Mesenteric fat pad (tissue), 1 donor: ENCODE measurements around the gene MST1. TPM values are rescaled to one million over a fixed set of nuclear protein-coding genes. Genes with fewer than 3 reads are reported as not detected.
A peak's percentile ranks its signal among the peaks of the same experiment; 100 is the strongest.

Experiments
- DNase-seq: peaks from one replicate; pipeline ENCODE4 v3.0.0-alpha.2; 2020; ENCODE audit warnings: low spot score
- total RNA-seq: library from RNA; stranded (reverse); fragmentation: NEBNext Ultra II Directional; extraction: Animal tissue kit (Norgen Biotek cat#: 25700); gene quantifications from one replicate; pipeline ENCODE4 v1.2.1, GENCODE V29; 2021
- donor health status: DM: yes; HTN: yes; CAD: no.

The MST1 gene
- total RNA-seq, 1 donor from 2014 or later, result 5.7 TPM

DNA sequence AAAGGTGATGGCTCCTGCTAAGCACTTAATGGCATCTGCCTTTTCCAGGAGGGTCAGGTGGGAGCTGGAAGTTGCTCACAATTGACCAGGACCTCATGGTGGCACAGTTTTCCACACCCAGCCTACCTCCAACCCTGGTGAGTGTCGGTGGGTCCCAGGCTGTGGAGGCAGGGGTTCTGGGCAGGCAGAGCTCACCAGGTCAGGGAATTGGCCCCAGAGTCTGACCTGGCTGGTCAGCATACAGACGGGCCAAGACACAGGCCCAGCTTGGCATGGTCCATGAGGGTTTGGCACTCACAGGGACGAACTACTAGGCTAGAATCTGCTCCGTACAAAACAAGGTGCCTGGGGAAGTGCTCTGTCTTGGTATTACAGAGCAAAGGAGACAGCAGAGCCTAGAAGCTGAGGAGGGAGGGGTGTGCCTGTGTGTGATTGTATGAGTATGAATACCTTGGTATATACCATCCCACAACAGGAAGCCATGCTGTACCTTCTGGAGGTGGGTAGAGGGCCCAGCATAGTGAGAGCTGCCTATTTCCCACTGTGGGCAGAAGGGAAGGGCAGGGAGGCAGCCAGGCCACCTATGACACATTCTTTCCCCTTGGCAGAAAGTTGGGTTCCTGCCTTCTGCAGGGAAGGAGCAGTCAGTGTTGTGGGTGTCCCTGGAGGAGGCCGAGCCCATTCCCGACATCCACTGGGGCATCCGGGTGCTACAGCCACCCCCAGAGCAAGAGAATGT lies 8.6 kb downstream of the MST1 start:
- DNase-seq, result no peak

- no peak for DNase-seq
Measured at GRCh38 chr3:49675912-49676311, 13.4 kb downstream of the MST1 start.

GRCh38 chr3:49674497-49674983 lies 14.7 kb downstream of the MST1 start:
- no peak for DNase-seq

GRCh38 chr3:49673715-49674496 lies 15.4 kb downstream of the MST1 start, which contains the start of gene APEH:
Gene APEH, plus strand, starts transcription at chr3:49674351. Its CDS starts 51 bp downstream, at chr3:49674402.
- DNase-seq, result peak; percentile 98

DNA sequence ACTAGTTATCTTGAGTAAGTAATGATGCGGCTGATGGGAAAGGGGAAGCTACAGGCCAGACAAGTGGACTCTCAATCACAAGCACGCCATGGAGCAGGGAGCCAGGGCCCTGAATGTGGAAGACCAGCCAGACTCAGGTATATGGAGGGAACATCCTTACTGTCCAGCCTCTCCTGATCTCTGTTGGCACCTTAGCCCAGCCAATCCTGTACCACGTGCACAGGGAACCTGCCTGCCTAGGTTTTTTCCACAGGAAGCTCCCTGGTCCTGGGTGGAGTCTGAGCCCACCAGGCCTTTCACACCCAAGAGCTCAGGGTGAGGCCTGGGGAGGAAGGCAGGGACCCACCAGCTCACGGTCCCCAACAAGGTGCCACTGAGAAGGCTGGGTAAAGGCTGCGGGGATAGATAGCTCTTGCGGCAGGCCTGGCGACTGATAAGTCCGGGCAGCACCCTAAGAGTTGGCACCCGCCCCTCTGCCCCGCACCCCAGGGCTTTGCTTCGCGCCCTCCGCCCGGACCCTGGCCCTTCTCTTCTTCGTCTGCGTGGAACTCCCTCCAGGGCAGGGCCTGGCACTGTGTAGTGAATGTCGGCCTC lies 16.1 kb downstream of the MST1 start:
- no peak for DNase-seq

DNA sequence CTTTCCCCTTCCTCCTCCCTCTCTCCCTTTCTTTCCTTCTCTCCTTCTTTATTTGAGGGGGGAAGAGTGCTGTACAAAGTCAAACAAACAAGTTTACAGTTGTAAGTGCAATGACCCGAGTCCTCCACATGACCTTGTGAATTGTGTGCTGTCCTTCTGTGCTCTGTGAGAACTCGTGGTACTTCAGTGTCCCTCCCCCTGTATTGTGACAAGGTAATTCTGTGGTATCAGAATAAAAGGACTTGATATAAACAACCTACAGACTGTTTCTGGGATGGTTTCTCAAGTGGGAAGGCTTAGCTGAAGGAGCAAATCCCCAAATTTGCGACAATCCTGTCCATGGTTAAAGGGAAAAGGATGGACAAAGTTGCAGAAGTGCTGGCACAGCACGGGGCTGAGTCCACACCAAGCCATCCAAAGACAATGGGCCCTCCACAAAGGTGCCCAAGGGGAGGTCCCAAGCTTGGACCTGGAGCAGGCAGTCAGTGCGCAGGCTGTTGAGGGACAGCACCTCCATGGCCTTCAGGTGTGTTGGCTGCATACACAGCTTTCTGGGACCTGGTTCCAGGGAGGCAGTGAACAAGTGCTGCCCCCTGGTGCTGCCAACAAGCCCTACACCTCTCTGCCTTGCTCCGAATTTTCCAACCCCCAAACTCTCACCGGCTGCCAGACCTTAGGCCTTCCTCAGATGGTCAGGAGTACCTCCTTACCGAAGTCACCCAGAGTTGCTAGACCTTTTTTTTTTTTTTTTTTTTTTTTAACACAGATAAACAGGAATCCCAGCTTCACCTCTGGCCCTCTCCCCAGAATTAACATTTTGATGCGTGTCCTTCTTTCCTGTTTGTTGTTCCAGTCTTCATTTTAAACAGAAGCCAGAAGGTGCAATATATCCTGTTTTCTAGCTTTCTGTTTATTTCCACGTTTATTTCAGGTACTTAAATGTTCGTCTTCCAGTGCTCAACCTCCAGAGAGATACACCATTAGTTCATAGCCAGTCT lies 17.7 kb downstream of the MST1 start:
- no peak for DNase-seq

DNA sequence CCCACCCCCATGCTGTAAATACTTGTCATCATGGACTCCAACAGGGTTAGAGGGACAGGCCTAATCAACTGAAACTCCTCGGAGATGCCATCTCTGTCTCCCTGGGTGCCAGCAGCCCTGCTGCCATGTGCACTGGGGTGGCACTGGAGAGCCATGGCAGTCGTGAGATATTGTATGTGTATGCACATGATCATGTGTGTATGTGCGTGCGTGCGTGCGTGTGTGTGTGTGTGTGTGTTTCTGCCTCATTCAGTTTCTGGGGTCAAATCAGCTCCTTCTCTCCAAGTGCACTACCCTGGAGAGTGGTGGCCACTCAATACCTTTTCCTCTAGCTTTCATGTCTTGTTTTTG lies 18.4 kb downstream of the MST1 start:
- DNase-seq, result no peak

DNA sequence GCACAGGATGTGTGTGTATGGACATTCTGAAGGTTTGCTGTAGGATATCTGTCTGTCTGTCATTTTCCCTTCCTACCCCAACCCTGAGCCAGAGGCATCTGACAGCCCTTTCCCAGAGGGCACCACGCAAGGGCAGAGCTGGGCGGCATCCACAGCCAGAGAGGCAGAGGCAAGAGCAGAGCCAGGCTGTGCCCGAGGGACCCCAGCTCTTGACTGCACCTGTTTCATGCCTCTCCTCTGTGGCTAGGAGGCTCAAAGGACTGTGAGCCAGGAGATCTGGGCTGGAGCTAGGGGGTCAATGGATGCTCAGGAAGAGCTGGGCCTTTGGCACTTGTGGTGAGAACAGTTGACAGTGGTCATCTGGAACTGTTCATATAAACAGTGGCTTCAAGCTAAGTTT lies 19.9 kb downstream of the MST1 start:
- DNase-seq, result no peak

- DNase-seq, result no peak
Measured at GRCh38 chr3:49668861-49669260, 20.4 kb downstream of the MST1 start.

DNA sequence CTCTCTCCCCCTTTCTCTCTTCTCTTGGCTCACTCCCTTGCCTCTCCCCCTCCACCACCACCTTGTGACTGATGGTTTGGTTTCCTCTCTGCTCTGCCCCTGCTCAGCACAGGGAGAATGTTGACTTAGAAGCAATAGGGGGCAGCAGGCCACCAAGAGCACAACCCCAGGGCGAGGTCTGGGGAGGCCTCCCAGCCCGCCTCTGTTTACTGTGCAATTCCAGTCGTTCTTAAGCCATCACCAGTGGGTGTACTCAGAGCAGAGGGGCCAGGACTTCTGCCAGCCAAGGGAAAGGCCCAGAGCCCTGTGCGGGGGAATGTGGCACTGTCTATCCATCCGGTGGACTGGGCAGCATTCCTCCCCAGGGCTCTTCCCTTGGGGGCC lies 20.9 kb downstream of the MST1 start:
- no peak for DNase-seq

- DNase-seq, result no peak
Measured at GRCh38 chr3:49667701-49668413, 21.4 kb downstream of the MST1 start.

DNA sequence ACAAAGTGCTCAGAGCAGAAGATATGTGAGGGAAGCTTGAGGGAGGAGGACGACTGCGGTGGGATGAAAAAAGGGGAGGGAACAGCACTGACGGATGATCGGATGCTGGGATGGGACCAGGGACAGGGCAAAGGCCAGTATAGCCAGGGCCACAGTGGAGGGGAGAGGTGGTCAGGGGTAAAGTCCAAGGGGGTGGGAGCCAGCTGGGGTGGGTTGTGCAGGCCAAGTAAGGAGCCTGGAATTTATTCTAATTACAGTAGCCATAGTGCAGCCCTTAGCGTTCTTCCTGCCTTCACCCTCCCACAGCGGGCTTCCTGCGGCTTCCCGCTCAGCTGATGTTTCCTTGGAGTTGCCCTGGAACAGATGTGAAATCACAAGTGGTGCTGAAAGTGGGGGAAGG lies 22.7 kb downstream of the MST1 start:
- DNase-seq, result no peak

DNA sequence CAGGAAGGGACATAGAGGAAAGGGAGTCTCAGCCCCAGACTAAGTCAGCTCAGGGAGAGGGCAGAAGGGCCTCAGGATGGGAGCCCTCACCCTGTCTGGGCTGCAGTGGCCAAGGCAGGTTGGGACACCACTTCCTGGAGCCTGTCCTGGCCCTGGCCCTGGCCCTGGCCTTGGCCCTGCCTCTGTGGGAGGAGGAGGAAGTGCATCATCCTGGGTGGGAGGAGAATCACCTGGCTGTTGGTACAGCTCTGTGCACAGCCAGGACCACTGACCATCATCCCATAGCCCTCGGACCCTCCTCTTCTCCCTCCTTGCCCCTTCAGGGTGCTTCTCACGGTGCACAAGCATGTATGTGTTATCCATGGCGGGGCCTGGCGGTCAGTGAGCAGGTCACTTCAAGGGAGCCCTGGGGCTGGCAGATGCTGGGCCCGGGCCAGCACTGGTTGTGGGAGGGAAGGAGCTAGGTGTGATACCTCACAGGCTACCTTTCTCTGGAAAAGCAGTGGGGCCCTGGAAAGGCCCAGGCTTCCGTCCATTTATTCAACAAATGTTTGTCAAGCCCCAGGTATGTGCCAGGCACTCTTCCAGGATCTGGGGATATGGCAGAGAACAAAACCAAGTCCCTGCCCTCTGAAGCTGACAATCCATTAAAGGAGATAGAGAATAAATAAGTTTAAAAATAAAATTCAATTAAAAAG lies 23.3 kb downstream of the MST1 start:
- no peak for DNase-seq

DNA sequence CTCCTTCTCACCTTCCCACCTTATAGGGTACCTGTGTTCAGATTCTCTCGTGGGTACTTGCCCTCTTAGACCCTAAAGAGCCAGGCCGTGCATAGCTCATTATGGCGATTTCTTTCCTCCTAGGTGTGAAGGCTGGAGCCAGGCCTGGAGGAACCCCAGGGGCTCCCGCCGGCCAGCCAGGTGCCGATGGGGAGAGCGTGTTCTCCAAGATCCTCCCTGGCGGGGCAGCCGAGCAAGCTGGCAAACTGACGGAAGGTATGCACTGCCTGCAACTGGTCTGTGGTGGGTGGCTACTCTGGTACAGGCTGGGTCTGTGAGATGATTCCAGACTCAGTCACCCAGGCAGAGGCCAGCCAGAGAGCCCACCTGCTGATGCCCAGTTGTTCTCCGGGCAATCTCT lies 25.0 kb downstream of the MST1 start:
- no peak for DNase-seq

- DNase-seq, result no peak
Measured at GRCh38 chr3:49663831-49664230, 25.4 kb downstream of the MST1 start.

DNA sequence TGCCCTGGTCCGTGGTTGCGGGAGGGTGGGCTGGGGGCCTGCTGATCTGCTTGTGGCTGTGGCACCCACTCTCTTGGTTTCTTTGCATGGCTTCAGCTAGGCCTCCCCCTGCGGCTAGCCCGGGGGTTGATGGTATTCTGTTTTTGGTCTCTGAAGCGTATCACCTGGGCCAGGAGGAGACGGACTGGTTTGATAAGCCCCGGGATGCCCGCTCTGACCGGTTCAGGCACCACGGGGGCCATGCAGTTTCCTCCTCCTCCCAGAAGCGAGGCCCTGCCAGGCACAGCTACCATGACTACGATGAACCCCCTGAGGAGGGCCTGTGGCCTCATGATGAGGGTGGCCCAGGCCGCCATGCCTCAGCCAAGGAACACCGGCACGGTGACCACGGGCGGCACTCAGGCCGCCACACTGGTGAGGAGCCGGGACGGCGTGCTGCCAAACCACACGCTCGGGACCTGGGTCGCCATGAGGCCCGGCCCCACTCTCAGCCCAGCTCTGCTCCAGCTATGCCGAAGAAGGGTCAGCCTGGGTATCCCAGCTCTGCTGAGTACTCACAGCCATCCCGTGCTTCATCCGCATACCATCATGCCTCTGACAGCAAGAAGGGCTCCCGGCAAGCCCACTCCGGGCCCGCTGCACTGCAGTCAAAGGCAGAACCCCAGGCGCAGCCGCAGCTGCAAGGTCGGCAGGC lies 26.4 kb downstream of the MST1 start:
- no peak for DNase-seq

DNA sequence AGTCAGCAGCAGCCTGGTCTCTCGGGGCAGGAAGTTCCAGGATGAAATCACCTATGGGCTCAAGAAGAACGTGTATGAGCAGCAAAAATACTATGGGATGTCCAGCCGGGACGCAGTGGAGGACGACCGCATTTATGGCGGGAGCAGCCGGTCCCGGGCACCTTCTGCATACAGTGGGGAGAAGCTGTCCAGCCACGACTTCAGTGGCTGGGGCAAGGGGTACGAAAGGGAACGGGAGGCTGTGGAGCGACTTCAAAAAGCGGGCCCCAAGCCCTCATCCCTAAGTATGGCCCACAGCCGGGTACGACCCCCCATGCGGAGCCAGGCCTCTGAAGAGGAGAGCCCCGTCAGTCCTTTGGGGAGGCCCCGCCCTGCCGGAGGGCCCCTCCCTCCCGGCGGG lies 27.3 kb downstream of the MST1 start:
- no peak for DNase-seq

- DNase-seq, result no peak
Measured at GRCh38 chr3:49661281-49661680, 28.0 kb downstream of the MST1 start.

DNA sequence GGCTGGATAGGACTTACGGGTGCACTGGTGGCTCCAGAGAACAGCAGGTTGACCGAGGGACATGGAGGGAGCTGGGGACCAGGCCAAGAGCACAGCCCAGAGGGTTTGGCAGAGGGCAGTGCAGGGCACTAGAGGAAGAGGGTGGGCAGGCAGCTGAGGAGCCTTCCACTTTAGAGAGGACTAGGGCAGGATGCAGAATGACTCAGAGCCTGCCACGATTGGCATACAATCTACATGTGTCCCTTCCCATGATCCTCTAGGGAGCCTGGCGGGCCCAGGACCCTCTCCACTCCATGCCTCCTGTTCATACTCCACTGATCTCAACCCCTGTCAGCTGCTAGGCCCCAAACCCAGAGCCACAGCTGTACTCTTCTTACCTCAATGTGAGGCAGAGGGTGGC lies 29.5 kb downstream of the MST1 start:
- no peak for DNase-seq
